ENCODE data around the gene NEURL2.

DNA sequence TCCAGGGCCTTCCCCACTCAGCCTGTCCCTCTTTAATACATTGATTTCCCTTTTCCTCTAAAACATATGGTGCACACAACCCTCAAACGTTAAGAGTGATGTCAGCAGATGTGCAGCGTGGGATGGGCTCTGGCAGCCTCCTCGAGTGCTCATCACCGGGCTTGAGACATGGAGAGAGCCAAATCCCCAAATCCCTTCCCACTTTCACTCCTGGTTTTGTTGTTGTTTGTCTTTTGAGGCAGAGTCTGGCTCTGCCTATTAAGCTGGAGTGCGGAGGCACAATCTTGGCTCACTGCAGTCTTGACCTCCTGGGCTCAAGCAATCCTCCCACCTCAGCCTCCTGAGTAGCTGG is 26.8 kb upstream of the NEURL2 start:
- TF ChIP-seq, protein P1, sequence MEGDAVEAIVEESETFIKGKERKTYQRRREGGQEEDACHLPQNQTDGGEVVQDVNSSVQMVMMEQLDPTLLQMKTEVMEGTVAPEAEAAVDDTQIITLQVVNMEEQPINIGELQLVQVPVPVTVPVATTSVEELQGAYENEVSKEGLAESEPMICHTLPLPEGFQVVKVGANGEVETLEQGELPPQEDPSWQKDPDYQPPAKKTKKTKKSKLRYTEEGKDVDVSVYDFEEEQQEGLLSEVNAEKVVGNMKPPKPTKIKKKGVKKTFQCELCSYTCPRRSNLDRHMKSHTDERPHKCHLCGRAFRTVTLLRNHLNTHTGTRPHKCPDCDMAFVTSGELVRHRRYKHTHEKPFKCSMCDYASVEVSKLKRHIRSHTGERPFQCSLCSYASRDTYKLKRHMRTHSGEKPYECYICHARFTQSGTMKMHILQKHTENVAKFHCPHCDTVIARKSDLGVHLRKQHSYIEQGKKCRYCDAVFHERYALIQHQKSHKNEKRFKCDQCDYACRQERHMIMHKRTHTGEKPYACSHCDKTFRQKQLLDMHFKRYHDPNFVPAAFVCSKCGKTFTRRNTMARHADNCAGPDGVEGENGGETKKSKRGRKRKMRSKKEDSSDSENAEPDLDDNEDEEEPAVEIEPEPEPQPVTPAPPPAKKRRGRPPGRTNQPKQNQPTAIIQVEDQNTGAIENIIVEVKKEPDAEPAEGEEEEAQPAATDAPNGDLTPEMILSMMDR (conservative IDR thresholded peaks at IDR 0.05; ENCODE audit: low read depth, low read length) = no peak
- no peak for TF ChIP-seq EZH2phosphoT487 (IDR thresholded peaks at IDR 0.05; ENCODE audit: borderline replicate concordance, low read length)
- no peak for TF ChIP-seq EZH2 (IDR thresholded peaks at IDR 0.05; ENCODE audit: low read length, unreplicated experiment)
